HG02759 (cell line): ENCODE measurements around the gene TINCR.
"Not testable (repeated sequence)": the region's sequence is repeated elsewhere in the genome, so short reads cannot be mapped to it uniquely, and the experiment has no call there.

Source experiments
- ATAC-seq: cut with Tn5 transposase; IDR thresholded peaks from one replicate; pipeline ENCODE4 v1.9.1; 2021; ENCODE audit warnings: mild to moderate bottlenecking, moderate library complexity; ENCODE audit not compliant: unreplicated experiment

Gene TINCR

DNA sequence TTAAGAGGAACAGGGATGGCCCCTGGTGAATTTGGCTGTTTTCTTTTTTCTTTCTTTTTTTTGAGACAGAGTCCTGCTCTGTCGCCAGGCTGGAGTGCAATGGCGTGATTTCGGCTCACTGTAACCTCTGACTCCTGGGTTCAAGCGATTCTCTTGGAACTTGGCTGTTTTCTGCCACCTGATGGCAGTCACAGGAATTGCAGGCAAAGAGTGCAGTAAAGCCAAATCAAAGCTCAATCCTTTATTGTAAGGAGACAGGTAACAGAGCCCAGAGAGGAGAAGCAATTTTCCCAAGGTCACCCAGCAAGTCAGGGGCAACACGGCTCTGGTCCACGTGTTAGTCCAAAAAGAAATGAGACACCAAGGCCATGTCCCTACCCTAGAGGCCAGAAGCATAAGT is 6.2 kb downstream of the TINCR start:
- ATAC-seq, result no peak

DNA sequence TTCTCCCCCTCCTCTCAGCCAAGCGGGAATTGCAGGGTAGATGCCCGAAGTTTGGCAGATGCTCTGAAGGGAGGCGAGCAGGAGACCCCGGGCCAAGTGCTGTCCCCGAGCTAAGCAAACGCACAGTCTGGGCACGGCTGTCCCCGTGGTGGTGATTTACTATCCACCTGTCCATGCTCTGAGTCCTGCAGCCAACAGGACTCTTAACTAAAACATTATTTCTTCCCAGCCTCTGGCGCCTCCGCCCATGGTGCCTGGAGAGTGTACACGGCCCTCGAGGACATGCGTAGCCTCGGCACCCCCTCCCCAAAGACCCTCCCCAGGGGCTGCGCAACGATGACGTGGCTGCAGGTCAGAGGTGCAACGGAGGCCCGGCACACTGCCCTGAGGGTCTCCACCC is 7.6 kb downstream of the TINCR start:
- no peak for ATAC-seq

DNA sequence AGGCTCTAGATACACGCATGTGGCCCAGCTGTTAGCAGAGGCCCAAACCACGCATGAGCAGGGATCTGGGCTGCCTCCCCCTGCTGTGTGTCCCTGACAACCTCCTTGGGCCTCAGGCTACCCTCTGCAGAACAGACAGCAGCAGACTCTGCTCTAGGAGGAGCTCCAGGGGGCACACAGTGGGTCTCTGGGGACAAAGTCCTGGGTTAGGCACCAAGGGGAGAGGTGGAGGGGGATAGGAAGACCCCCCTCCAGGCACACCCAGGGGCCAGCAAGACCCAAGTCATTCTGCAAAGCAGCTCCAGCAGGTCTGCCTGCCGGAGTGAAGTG is 8.0 kb downstream of the TINCR start:
- no peak for ATAC-seq

DNA sequence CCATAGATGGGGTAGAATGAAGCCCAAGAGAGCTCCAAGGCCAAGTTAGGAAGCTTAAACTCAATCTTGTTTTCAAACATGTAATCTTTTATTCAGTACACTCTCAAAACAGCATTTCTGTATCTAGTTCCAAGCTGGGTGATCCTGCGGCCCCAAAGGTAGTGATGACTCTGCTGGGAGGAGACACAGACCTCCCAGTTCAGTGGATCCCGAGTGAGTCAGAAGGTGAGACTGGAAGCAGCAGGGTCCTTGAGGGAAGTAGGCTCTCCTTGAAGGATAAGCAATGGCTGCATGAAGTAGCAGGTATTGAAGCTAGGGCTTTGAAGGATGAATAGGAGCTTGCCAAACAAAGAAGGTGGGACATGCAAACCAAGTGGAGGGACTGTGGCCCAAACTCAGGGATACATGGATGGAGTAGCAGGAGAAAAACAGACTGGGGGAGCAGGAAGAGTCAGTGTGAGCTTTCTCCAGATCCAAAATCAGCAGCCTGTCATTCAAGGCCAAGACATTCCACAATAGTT is 9.6 kb downstream of the TINCR start:
- no peak for ATAC-seq

DNA sequence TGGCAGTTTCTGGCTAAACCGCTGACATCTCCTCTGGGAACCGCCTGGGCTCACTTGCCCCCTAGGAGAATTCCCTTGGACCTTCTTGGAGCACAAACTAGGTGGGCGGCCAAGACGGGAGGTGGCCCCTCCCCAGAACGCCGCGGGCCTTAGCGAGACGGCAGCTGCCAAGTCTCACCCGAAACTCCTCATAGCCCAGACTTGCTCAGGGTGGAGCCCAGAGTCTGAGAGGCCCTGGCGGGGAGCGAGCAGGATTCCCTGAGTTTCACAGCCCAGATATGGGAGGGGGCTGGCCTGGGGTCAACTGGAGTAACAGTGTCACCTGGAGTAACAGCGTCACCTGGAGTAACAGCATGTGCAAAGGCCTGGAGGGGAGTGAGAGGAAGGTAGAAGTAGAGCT is 10.1 kb downstream of the TINCR start:
- ATAC-seq, result no peak

DNA sequence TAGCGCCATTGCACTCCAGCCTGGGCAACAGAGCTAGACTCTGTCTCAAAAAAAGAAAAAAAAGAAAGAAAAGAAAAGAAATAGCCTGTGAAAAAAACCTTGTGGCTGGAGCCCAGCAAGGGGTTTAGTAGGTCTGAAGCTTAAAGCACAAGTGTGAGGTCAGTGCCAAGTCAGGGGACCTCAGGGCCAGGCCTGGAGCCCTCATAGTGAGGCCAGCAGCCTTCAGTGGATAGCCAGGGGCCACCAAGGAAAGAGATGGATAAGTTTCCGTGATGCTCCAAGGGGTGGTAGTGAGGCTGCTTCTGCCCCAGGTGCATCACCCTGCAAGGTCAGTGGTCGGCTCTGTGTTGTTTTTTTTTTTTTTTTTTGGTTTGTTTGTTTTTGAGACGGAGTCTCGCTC is 12.9 kb downstream of the TINCR start:
- ATAC-seq, result no peak

DNA sequence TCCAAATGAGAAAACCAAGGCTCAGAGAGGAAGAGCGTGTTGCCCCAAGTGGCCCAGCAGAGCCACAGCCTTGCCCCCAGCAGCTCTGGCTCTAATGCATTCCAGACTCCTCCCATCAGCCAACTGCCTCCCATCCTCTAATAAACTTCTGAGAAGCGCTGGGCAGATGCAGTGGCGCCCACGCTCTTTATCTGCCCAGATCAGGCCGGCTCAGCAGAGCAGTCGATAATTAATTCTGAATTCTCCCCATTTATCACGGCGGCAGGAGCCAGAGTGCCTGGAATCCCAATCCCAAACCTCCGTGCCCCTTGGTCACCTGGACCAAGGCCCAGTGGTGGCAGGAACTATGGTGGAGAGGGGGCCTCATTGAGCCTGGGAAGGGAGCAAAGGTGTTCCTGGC is 13.9 kb downstream of the TINCR start:
- no peak for ATAC-seq

DNA sequence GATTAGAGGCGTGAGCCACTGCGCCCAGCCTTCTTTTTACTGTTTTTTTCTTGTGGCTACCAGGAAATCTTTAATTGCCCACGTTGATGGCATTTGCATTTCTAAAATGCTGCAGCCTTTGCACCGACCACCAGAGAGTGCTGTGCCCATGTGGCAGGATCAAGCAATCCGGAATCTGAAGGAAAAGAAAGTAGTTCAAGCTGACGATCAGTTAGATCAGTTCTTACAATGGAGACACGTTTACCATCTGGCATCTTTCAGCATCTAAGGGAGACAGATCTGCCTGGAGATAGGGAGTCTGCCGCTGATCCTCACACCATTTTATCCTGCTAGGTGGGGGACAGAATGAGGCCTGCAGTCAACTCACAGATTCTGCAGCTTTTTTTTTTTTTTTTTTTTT is 19.9 kb downstream of the TINCR start:
- no peak for ATAC-seq

DNA sequence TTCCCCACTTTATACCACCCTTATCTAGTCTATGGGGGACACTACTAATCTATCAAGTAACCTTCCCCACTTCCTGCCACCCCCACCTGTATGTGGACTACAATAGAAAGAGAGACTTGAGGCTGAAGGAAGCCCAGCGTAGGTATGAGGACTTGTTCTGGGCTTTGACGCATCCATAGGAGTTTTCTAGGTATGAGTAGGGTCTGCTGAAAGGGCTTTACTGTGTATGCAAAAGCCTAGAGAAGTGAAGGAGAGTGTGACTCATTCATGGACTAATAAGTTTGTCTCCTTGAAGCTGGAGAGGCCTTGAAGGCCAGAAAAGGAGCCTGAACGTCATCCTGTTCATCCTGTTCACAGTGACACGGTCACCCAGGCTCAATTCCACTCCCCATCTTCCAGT is 21.8 kb downstream of the TINCR start:
- no peak for ATAC-seq

DNA sequence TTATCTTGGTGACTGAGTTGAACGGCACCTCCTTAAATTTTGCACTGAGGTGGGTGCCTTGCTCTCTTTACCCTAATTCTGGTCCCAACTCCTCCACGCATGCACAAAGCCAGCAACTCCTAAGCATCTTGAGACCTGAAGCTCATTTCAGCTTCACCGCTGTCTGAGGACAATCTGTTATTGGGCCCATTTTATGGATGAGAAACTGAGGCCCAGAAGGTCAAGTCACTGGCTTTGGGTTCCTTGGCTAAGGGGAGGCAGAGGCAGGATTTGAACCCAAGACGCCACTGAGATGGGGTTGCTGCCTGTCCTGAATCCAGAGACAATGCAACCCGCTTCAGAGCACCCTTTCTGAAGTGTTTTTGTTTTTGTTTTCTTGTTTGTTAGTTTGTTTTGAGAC is 22.7 kb downstream of the TINCR start:
- no peak for ATAC-seq

DNA sequence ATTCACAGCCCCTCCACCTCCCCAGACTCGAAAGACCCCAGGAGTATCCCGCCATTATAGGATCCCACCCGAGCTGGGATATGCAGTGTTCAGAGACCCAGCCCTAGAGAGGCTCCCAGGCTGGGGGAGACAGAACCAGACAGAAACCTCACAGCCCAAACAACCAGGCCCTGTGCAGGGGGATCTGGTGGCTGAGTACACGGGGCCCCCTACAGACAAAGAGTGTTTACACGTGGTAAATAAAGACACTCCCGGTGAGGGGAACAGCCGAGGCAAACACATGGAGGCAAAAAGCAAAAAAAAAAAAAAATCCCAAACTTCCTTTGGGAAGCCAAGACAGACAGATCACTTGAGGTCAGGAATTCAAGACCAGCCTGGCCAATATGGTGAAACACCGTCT is 25.1 kb downstream of the TINCR start:
- ATAC-seq, result no peak

DNA sequence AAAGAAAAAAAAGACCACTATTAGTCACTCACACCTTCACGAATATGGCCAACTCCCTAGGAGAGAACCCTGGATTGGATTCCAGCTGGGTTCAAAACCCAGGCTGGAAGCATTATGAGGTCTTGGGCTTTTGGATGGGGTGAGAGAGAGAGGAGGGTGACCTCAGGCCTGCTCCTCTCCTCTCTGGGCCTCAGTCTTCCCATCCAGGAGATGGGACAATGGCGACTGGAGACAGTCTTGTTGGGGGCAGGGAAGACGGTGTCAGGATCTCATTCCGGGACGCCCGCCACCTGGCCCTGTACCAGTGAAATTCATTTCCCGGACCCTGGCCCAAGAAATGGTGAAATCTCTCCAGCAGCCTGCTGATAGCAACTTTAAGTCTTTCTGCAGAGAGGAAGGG is 26.3 kb downstream of the TINCR start:
- ATAC-seq, result no peak

DNA sequence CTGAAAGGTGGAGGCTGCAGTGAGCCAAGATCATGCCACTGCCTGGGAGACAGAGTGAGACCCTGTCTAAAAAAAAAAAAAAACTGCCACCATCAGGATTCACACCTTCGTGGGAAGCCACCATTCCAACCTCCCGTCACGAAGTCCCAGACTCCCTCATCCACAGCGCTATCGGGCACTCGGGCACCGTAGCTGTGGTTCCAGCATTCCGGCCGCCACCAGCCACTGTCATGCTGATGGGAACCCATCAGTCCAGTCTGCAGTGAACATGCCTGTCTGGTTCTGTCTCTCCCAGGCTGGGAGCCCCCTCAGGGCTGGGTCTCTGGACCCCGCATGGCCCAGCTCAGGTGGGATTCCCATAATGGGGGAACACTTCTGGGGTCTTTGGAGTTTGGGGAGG is 27.5 kb downstream of the TINCR start:
- no peak for ATAC-seq

DNA sequence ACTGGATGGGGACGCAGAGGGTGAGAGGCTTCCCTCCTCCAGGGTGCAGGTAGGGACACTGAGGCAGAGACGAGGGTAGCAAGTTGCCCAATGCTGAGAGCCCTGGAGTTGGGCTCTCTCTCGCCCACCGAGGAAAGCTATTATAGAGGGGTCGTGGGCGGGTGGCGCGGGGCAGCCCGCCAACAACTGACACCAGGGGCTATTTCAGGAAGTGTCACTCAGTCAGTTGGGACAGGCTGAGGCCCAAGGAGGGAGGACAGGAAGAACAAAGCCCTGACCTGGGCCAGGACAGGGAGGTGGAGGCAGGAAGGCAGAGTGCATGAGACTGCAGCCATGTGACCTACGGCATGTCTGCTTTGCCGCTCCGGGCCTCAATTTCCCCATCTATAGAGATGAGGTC is 29.9 kb downstream of the TINCR start:
- ATAC-seq, result no peak

DNA sequence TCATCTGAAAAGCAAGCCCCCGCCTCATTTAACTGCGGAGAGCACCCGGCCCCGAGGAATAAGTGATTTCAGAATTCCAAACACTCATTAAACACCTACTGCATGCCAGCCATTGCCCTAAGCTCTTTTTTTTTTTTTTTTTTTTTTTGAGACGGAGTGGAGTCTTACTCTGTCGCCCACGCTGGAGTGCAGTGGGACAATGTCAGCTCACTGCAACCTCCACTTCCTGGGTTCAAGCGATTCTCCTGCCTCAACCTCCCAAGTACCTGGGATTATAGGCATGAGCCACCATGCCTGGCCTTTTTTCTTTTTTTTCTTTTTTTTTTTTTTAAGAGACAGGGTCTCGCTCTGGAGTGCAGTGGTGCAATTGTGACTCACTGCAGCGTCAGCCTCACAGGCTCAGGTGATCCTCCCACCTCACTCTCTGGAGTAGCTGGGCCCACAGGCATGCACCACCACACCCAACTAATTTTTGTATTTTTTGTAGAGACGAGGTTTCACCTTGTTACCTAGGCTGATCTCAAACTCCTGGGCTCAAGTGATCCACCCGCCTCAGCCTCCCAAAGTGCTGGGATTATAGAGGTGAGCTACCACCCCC is 30.7 kb downstream of the TINCR start:
- not testable (repeated sequence) for ATAC-seq

DNA sequence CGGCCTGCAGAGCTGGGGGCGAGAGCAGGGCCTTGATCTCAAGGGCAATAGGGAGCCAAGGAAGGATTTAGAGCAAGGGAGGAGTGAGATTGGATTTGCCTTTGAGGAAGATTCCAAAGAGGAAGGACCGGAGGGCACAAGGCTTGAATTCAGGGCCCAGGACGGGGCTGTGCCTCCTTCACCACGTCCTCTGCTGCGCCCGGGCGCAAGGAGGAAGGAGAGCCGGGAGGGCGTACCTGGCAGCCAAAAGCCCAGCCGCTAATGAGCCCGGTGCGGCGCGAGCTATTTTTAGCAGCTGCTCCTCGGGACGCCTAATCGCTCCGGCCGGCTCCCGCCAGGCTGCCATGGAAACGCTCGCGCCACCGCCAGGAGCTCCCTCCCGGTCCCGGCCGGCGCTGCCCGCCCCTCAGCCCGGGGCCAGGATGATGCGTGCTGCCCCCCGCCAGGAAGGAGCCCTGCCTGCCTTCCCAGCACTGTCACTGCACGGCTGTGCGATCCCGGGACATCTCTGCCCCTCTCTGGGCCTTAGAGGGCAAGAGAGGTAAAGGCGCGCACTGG is 31.3 kb downstream of the TINCR start:
- no peak for ATAC-seq

DNA sequence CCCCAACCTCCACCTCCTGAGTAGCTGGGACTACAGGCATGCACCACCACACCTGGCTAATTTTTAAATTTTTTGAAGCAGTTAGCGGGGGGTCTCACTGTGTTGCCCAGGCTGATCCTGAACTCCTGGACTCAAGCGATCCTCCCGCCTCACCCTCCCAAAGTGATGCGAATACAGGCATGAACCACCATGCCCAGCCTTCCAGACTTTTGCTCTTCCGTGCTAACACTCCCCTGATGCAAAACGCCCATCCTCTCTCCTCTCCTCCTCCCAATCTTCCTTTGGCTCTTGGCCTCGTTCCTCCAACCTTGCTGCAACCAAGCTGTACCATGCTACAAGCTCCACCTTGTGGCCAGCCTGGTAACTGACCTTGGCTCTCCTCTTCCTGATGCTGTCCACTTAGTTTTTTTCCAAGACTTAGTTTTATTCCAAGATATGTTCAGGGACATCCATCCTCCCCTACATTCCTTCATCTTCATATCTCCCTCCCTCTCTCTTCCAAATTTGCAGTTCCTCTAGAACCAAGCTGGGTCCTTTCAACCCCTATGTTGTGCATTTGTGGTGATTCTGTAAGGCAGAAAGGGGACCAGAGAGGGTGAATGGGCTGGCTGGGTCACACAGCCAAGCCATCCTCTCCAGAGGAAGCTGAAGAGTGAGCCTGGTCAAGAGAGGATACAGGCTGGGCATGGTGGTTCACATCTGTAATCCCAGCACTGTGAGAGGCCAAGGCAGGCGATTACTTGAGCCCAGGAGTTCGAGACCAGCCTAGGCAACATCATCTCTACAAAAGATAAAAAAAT is 32.8 kb downstream of the TINCR start:
- no peak for ATAC-seq

DNA sequence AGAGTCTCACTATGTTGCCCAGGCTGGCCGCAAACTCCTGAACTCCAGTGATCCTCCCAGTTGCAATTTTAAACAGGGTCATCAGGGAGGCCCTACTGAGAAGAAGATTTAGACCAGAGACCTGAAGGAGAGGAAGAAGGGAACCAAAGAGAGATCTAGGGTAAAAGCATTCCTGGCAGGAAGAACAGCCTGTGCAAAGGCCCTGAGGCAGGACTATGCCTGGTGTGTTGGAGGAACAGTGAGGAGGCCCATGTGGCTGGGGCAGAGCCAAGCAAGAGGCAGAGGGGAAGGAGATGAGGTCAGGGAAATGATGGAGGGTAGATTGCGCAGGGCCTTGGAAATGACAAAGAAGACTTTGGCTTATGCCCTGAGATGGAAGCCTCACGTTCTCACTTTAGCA is 34.5 kb downstream of the TINCR start:
- ATAC-seq, result no peak

DNA sequence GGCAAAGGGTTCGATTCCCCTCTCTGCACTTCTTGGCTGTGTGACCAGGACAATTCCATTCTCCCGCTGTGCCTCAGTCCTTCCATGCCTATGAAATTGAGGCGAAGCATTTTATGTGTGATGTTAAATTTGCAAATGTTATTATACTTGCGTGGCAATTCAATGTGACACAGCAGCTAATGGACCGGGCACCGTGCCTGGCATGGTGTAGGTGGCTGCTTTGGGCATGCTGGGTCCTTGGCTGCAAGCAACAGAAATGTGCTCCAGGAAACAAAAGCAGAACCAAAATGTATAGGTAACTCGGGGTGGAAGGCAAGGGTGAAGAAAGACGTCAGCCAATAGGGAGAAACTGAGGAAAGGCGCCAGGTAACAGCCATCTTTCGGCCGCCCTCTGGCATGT is 37.1 kb downstream of the TINCR start:
- ATAC-seq, result no peak

DNA sequence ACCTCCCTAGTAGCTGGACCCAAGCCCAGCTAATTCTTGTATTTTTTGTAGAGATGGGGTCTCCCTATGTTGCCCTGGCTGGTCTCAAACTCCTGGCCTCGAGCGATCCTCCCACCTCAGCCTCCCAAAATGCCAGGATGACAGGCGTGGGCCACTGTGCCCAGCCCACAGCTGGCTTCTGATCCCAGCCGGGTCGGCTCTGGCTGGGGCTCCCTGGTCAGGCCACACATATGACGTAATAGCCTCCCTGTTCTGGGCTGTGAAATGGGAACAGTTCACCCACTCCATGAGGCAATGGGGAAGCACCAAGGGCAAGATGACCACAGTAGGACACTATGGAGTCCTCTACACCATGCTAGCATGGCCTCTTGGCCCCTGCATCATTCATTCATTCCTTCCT is 41.1 kb downstream of the TINCR start:
- ATAC-seq, result no peak

DNA sequence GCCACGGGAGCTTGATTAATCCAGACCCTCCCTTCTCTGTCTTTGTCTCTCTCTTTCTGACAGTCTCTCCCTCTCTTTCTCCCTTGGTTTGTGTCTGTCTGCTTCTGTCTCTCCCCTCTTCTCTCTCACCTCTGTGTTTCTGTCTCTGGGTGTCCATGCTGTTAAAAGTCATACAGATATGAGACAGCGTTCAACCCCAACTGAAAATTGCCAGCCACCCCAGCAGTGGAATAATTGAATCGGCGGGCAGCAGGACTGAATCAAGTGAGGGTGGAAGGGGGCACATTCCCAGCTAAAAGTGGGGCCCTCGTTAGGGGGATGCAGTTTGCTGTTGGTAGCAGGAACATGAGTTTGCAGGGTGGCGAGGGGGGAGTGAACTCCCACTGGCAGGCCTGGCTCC is 43.7 kb downstream of the TINCR start:
- no peak for ATAC-seq

DNA sequence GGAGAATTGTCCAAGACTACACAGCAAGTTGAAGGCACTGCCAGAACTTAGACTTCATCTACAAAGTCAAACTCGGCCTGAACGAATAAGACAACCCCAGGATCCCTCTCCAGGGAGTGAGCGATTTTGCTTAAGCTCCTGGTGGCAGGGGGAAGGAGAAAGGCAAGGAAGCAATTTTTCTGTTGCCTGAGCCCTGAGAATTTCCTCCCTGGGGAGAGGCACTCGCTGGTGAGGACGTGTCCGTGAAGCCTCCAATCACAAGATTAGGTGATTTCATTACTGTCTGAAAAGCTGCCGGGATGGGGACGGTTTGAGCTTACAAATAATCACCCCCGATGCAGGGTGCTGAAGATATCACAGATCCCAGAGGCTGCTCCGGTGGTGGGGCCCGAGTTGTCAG is 45.6 kb downstream of the TINCR start:
- no peak for ATAC-seq

DNA sequence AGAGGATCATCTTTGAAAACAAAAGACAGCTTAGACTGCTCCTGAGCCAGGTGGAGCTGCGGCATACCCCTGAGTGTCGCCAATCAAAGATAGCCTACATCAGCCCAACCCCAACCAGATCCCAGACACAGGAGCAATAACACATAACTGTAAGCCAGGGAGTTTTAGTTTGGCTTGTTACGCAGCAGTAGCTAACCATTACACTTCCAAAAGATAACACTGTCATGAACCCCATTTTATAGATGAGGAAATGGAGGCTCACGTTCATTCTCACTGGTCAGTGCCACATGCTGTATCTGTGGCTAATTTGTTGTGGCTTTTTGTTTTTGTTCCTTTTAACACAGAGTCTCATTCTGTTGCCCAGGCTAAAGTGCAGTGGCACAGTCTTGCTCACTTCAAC is 47.3 kb downstream of the TINCR start:
- no peak for ATAC-seq
